HEK293 (cell line): ENCODE measurements around the gene MAP1LC3A.

Experiments
- CTCF ChIA-PET: fragments of 350-600 bp; formaldehyde crosslinking; extraction: SDS; loops from one replicate; lab custom pipeline; 2021; ENCODE audit warnings: antibody characterized with exemption; lab: Yijun Ruan, JAX
- POLR2A ChIA-PET: fragments of 300-600 bp; formaldehyde crosslinking; extraction: SDS; loops from one replicate; lab custom pipeline; 2020; ENCODE audit warnings: antibody characterized with exemption, inconsistent platforms; lab: Yijun Ruan, JAX
- H3K27ac ChIP-seq: fragments of 200-500 bp; sonication (Bioruptor generic); 2 replicates; pipeline ENCODE4 v1.5.1; 2014; ENCODE audit warnings: low read depth, low read length, control low read depth, inconsistent platforms; ENCODE audit errors: extremely low read depth
- H3K36me3 ChIP-seq, 2 experiments: fragments of 200-500 bp in 1 of 2; sonication (Bioruptor generic) in 1 of 2; 1 replicate in 1 of 2; 2 replicates in 1 of 2; pipeline ENCODE4 v1.5.1; 2014 to 2017; ENCODE audit warnings: inconsistent platforms in 2 of 2, low read length in 2 of 2; ENCODE audit not compliant: control insufficient read depth in 2 of 2, insufficient read depth in 1 of 2
- H3K4me1 ChIP-seq: fragments of 200-500 bp; sonication (Bioruptor generic); 2 replicates; pipeline ENCODE4 v1.5.1; 2014; ENCODE audit warnings: mild to moderate bottlenecking, low read length, inconsistent platforms; ENCODE audit not compliant: control insufficient read depth, insufficient read depth
- H3K4me3 ChIP-seq: 2 replicates; pipeline ENCODE4 v1.5.1; 2011; ENCODE audit warnings: low read depth, mild to moderate bottlenecking, control low read depth, low read length, moderate library complexity
- H3K9me3 ChIP-seq: fragments of 200-500 bp; sonication (Bioruptor generic); 2 replicates; pipeline ENCODE4 v1.5.1; 2014; ENCODE audit warnings: low read depth, low read length, inconsistent platforms; ENCODE audit not compliant: control insufficient read depth, insufficient read depth
- GLI2 ChIP-seq: fragments of 450-650 bp; formaldehyde crosslinking; IDR thresholded peaks from 2 replicates; pipeline ENCODE4; 2017; ENCODE audit warnings: missing biosample characterization, missing genetic modification characterization, low read depth, borderline replicate concordance
- GLIS1 ChIP-seq: fragments of 450-650 bp; formaldehyde crosslinking; IDR thresholded peaks from 2 replicates; pipeline ENCODE4 v1.5.1; 2016; ENCODE audit warnings: missing biosample characterization, missing genetic modification characterization
- GLIS2 ChIP-seq: fragments of 450-650 bp; formaldehyde crosslinking; IDR thresholded peaks from 2 replicates; pipeline ENCODE4 v1.5.1; 2016; ENCODE audit warnings: missing biosample characterization, missing genetic modification characterization
- MYNN ChIP-seq: fragments of 450-650 bp; formaldehyde crosslinking; IDR thresholded peaks from 2 replicates; pipeline ENCODE4 v1.5.1; 2016; ENCODE audit warnings: missing biosample characterization, missing genetic modification characterization, borderline replicate concordance
- OVOL3 ChIP-seq: fragments of 450-650 bp; formaldehyde crosslinking; IDR thresholded peaks from 2 replicates; pipeline ENCODE4 v1.5.1; 2016; ENCODE audit warnings: missing biosample characterization, missing genetic modification characterization
- SP7 ChIP-seq: fragments of 450-650 bp; formaldehyde crosslinking; IDR thresholded peaks from 2 replicates; pipeline ENCODE4 v1.5.1; 2016; ENCODE audit warnings: missing biosample characterization, missing genetic modification characterization
- ZBTB26 ChIP-seq: fragments of 450-650 bp; formaldehyde crosslinking; optimal IDR thresholded peaks from 2 replicates; pipeline ENCODE3; 2016; ENCODE audit warnings: missing biosample characterization, mild to moderate bottlenecking, missing genetic modification characterization
- ZFHX2 ChIP-seq: fragments of 450-650 bp; formaldehyde crosslinking; conservative IDR thresholded peaks from 2 replicates; pipeline ENCODE4 v1.5.1; 2016; ENCODE audit warnings: missing biosample characterization, missing genetic modification characterization
- ZIC2 ChIP-seq: fragments of 450-650 bp; formaldehyde crosslinking; IDR thresholded peaks from 2 replicates; pipeline ENCODE4 v1.5.1; 2016; ENCODE audit warnings: missing biosample characterization, missing genetic modification characterization
- ZNF174 ChIP-seq: fragments of 450-650 bp; formaldehyde crosslinking; IDR thresholded peaks from 2 replicates; pipeline ENCODE4 v1.5.0; 2017; ENCODE audit warnings: missing biosample characterization, mild to moderate bottlenecking, missing genetic modification characterization
- ZNF211 ChIP-seq: fragments of 450-650 bp; formaldehyde crosslinking; IDR thresholded peaks from 2 replicates; pipeline ENCODE4 v1.5.1; 2016; ENCODE audit warnings: low read depth, missing biosample characterization, missing genetic modification characterization
- ZNF266 ChIP-seq: fragments of 450-650 bp; formaldehyde crosslinking; IDR thresholded peaks from 2 replicates; pipeline ENCODE4 v1.5.1; 2016; ENCODE audit warnings: missing biosample characterization, missing genetic modification characterization, low read depth
- ZNF274 ChIP-seq, 2 experiments: fragments of 200-500 bp in 1 of 2; fragments of 450-650 bp in 1 of 2; sonication (Bioruptor generic) in 1 of 2; formaldehyde crosslinking in 1 of 2; IDR thresholded peaks; 2 replicates each; pipeline versions ENCODE4 v1.5.1 to v1.6.1; 2014 to 2016; ENCODE audit warnings: borderline replicate concordance in 1 of 2, inconsistent platforms in 1 of 2, low read length in 1 of 2, missing biosample characterization in 1 of 2, missing genetic modification characterization in 1 of 2
- ZNF292 ChIP-seq: fragments of 450-650 bp; formaldehyde crosslinking; IDR thresholded peaks from 2 replicates; pipeline ENCODE4 v1.5.1; 2016; ENCODE audit warnings: low read depth, missing biosample characterization, missing genetic modification characterization, borderline replicate concordance
- ZNF324 ChIP-seq: fragments of 450-650 bp; formaldehyde crosslinking; IDR thresholded peaks from 2 replicates; pipeline ENCODE4 v1.5.1; 2016; ENCODE audit warnings: missing biosample characterization, missing genetic modification characterization
- ZNF404 ChIP-seq: fragments of 450-650 bp; formaldehyde crosslinking; IDR thresholded peaks from 2 replicates; pipeline ENCODE4 v1.5.1; 2017; ENCODE audit warnings: missing biosample characterization, missing genetic modification characterization
- ZNF596 ChIP-seq: fragments of 450-650 bp; IDR thresholded peaks from 2 replicates; pipeline ENCODE4 v1.5.0; 2018; ENCODE audit warnings: missing biosample characterization, mild to moderate bottlenecking, missing genetic modification characterization, moderate library complexity
- ZNF600 ChIP-seq: fragments of 450-650 bp; formaldehyde crosslinking; IDR thresholded peaks from 2 replicates; pipeline ENCODE4 v1.5.1; 2016; ENCODE audit warnings: missing biosample characterization, missing genetic modification characterization
- ZNF626 ChIP-seq: fragments of 450-650 bp; sonication (Bioruptor Pico); formaldehyde crosslinking; IDR thresholded peaks from 2 replicates; pipeline ENCODE4 v1.5.1; 2018; ENCODE audit warnings: missing biosample characterization, missing genetic modification characterization, inconsistent platforms
- ZNF664 ChIP-seq: fragments of 450-650 bp; formaldehyde crosslinking; IDR thresholded peaks from 2 replicates; pipeline ENCODE4 v1.5.1; 2016; ENCODE audit warnings: missing biosample characterization, missing genetic modification characterization
- ZNF777 ChIP-seq: fragments of 450-650 bp; formaldehyde crosslinking; IDR thresholded peaks from 2 replicates; pipeline ENCODE4 v1.5.1; 2017; ENCODE audit warnings: missing biosample characterization, missing genetic modification characterization, borderline replicate concordance
- ZNF792 ChIP-seq: fragments of 450-650 bp; formaldehyde crosslinking; IDR thresholded peaks from 2 replicates; pipeline ENCODE4 v1.5.1; 2016; ENCODE audit warnings: missing biosample characterization, missing genetic modification characterization
- ZSCAN30 ChIP-seq: fragments of 450-650 bp; IDR thresholded peaks from 2 replicates; pipeline ENCODE4 v1.5.1; 2018; ENCODE audit warnings: missing biosample characterization, mild to moderate bottlenecking, missing genetic modification characterization, moderate library complexity
- TF ChIP-seq, protein P1 (sequence below): fragments of 450-650 bp; formaldehyde crosslinking; IDR thresholded peaks from 2 replicates; pipeline ENCODE4 v1.5.1; 2016; ENCODE audit warnings: missing biosample characterization, missing genetic modification characterization, borderline replicate concordance
- TF ChIP-seq, protein P2 (sequence below): fragments of 450-650 bp; formaldehyde crosslinking; IDR thresholded peaks from 2 replicates; pipeline ENCODE4 v1.5.1; 2016; ENCODE audit warnings: missing biosample characterization, missing genetic modification characterization
- TF ChIP-seq, protein P3 (sequence below): fragments of 450-650 bp; formaldehyde crosslinking; IDR thresholded peaks from 2 replicates; pipeline ENCODE4 v1.5.1; 2016; ENCODE audit warnings: missing biosample characterization, missing genetic modification characterization

Gene MAP1LC3A

GRCh38 chr20:34582911-34583310 lies 24.4 kb downstream of the MAP1LC3A start:
- ChIA-PET CTCF (interaction anchor here (0.6 kb wide), 1 partner anchor 410 kb away, joined by 3 read pairs; no protein-coding TSS in a partner anchor), POLR2A (interaction anchor here (0.6 kb wide), 1 partner anchor 139 kb away, joined by 8 read pairs; no protein-coding TSS in a partner anchor)
- TF ChIP-seq ZNF174 (tag by site-specific recombination) (no peak), ZFHX2 (tag by site-specific recombination) (no peak), ZNF266 (tag by site-specific recombination) (no peak), ZNF664 (tag by site-specific recombination) (no peak), ZNF777 (tag by site-specific recombination) (no peak), SP7 (tag by site-specific recombination) (no peak), ZNF596 (no peak), ZIC2 (tag by site-specific recombination) (no peak), GLIS1 (no peak), ZNF274 (IDR thresholded peaks at IDR 0.05; ENCODE audit: low read length) (no peak), ZNF274 (tag by site-specific recombination; IDR thresholded peaks at IDR 0.05; ENCODE audit: borderline replicate concordance) (no peak), ZNF626 (tag by site-specific recombination) (no peak), GLIS2 (tag by site-specific recombination) (no peak), ZBTB26 (no peak), ZSCAN30 (tag by site-specific recombination) (no peak), ZNF324 (tag by site-specific recombination) (no peak), GLI2 (tag by site-specific recombination) (no peak), ZNF292 (tag by site-specific recombination) (no peak), ZNF792 (no peak)
- TF ChIP-seq, protein P1, sequence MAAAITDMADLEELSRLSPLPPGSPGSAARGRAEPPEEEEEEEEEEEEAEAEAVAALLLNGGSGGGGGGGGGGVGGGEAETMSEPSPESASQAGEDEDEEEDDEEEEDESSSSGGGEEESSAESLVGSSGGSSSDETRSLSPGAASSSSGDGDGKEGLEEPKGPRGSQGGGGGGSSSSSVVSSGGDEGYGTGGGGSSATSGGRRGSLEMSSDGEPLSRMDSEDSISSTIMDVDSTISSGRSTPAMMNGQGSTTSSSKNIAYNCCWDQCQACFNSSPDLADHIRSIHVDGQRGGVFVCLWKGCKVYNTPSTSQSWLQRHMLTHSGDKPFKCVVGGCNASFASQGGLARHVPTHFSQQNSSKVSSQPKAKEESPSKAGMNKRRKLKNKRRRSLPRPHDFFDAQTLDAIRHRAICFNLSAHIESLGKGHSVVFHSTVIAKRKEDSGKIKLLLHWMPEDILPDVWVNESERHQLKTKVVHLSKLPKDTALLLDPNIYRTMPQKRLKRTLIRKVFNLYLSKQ, result no peak
- TF ChIP-seq, protein P2, sequence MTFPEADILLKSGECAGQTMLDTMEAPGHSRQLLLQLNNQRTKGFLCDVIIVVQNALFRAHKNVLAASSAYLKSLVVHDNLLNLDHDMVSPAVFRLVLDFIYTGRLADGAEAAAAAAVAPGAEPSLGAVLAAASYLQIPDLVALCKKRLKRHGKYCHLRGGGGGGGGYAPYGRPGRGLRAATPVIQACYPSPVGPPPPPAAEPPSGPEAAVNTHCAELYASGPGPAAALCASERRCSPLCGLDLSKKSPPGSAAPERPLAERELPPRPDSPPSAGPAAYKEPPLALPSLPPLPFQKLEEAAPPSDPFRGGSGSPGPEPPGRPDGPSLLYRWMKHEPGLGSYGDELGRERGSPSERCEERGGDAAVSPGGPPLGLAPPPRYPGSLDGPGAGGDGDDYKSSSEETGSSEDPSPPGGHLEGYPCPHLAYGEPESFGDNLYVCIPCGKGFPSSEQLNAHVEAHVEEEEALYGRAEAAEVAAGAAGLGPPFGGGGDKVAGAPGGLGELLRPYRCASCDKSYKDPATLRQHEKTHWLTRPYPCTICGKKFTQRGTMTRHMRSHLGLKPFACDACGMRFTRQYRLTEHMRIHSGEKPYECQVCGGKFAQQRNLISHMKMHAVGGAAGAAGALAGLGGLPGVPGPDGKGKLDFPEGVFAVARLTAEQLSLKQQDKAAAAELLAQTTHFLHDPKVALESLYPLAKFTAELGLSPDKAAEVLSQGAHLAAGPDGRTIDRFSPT (tag by site-specific recombination), result no peak
- peaks cover 0 to 17% of the 10 kb centered on the region in 2 experiments; a peak in 1 of 3 replicates for H3K36me3 ChIP-seq
- H3K4me3 ChIP-seq, result no peak overlapping the region
- no peaks in the 10 kb centered on the region for H3K4me1 ChIP-seq
- no peak overlapping the region for H3K27ac ChIP-seq
- no peaks in the 10 kb centered on the region for H3K9me3 ChIP-seq

DNA sequence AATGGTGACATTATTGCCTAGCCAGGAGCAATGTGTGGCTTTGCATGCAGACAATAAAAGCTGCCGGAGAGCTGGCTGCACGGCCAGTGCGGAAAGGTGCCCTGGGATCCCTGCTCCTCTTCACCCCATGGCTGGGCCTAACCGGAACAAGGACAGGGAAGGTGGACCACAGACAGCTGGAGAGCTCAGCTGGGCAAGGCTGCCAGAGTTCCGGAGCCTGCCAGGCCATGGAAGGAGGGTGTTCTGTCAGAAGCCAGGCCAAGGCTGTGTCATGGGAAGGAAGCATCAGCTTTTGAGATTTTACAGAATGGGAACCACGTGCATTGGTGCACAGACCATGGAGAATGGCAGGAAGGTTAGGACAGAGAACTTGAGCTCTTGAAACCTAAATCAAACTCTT lies 25.0 kb downstream of the MAP1LC3A start:
- POLR2A ChIA-PET, result interaction anchor here (0.6 kb wide), 2 partner anchors 139 to 291 kb away, joined by 4 to 8 read pairs; no protein-coding TSS in a partner anchor
- TF ChIP-seq, protein P2 (tag by site-specific recombination), result no peak
- no peak for TF ChIP-seq ZNF404 (tag by site-specific recombination)
- peak; percentile 71; the same call in 1 of the 2 replicates for TF ChIP-seq ZNF600
- no peak for TF ChIP-seq OVOL3 (tag by site-specific recombination)
- no peak for TF ChIP-seq ZNF211 (tag by site-specific recombination)
- TF ChIP-seq MYNN (tag by site-specific recombination), result no peak
- TF ChIP-seq, protein P3, sequence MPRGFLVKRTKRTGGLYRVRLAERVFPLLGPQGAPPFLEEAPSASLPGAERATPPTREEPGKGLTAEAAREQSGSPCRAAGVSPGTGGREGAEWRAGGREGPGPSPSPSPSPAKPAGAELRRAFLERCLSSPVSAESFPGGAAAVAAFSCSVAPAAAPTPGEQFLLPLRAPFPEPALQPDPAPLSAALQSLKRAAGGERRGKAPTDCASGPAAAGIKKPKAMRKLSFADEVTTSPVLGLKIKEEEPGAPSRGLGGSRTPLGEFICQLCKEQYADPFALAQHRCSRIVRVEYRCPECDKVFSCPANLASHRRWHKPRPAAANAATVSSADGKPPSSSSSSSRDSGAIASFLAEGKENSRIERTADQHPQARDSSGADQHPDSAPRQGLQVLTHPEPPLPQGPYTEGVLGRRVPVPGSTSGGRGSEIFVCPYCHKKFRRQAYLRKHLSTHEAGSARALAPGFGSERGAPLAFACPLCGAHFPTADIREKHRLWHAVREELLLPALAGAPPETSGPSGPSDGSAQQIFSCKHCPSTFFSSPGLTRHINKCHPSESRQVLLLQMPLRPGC, result no peak
- TF ChIP-seq, all 188 proteins: peak for 1
- CTCF ChIA-PET, result interaction anchor here (0.6 to 1.0 kb wide), 2 partner anchors 124 to 410 kb away, joined by 3 to 4 read pairs; no protein-coding TSS in a partner anchor
- Histone ChIP-seq H3K36me3 (peaks cover 0 to 14% of the 10 kb centered on the region in 2 experiments; a peak in 1 of 3 replicates), H3K4me1 (no peaks in the 10 kb centered on the region), H3K4me3 (no peak overlapping the region), H3K9me3 (no peaks in the 10 kb centered on the region), H3K27ac (no peak overlapping the region)
